BLaER1 (cell line): ENCODE data around the gene UBE2I.

ENCODE experiments used
- H3K27ac ChIP-seq: shearing (Covaris generic); formaldehyde crosslinking; 2 replicates; pipeline ENCODE4 v1.8.1; 2022
- H3K27me3 ChIP-seq: shearing (Covaris generic); formaldehyde crosslinking; 2 replicates; pipeline ENCODE4 v1.8.1; 2022
- H3K36me3 ChIP-seq: shearing (Covaris generic); formaldehyde crosslinking; 2 replicates; pipeline ENCODE4 v1.8.1; 2022
- H3K4me1 ChIP-seq: shearing (Covaris generic); formaldehyde crosslinking; 2 replicates; pipeline ENCODE4 v1.8.1; 2022
- H3K4me2 ChIP-seq: shearing (Covaris generic); formaldehyde crosslinking; 2 replicates; pipeline ENCODE4 v1.8.1; 2022
- H3K4me3 ChIP-seq: shearing (Covaris generic); formaldehyde crosslinking; 2 replicates; pipeline ENCODE4 v1.8.1; 2022
- H3K9ac ChIP-seq: shearing (Covaris generic); formaldehyde crosslinking; 2 replicates; pipeline ENCODE4 v1.8.1; 2022
- H3K9me3 ChIP-seq: shearing (Covaris generic); formaldehyde crosslinking; 2 replicates; pipeline ENCODE4 v1.8.1; 2022
- H4K20me1 ChIP-seq: shearing (Covaris generic); formaldehyde crosslinking; 2 replicates; pipeline ENCODE4 v1.8.1; 2022
- Cebpa-rat ChIP-seq: shearing (Covaris generic); IDR thresholded peaks from 2 replicates; pipeline ENCODE4 v1.8.1; 2022

UBE2I gene

GRCh38 chr16:1366060-1366711, 56.8 kb downstream of the UBE2I start:
- Histone ChIP-seq H3K4me2 (no peak overlapping the region), H3K9me3 (no peaks in the 10 kb centered on the region), H3K27ac (no peak overlapping the region), H3K27me3 (no peaks in the 10 kb centered on the region), H4K20me1 (peaks cover 69% of the 10 kb centered on the region), H3K4me1 (0 out of 2 replicates have a peak, but pooled peaks cover 12% of the 10 kb centered on the region), H3K36me3 (peaks cover 89% of the 10 kb centered on the region), H3K4me3 (no peak overlapping the region), H3K9ac (no peak overlapping the region)
- no peak for TF ChIP-seq Cebpa-rat

GRCh38 chr16:1366712-1367299, 57.4 kb downstream of the UBE2I start:
- Histone ChIP-seq H3K4me1 (0 out of 2 replicates have a peak, but pooled peaks cover 12% of the 10 kb centered on the region), H3K4me2 (no peak overlapping the region), H3K27me3 (no peaks in the 10 kb centered on the region), H4K20me1 (peaks cover 73% of the 10 kb centered on the region), H3K9ac (no peak overlapping the region), H3K4me3 (no peak overlapping the region), H3K27ac (no peak overlapping the region), H3K9me3 (no peaks in the 10 kb centered on the region), H3K36me3 (peaks cover 89% of the 10 kb centered on the region)
- TF ChIP-seq Cebpa-rat, result no peak

GRCh38 chr16:1367486-1368174, 58.2 kb downstream of the UBE2I start:
- H3K9ac ChIP-seq, result no peak overlapping the region
- H3K36me3 ChIP-seq, result peaks cover 89% of the 10 kb centered on the region
- no peak overlapping the region for H3K4me3 ChIP-seq
- no peaks in the 10 kb centered on the region for H3K9me3 ChIP-seq
- peaks cover 73% of the 10 kb centered on the region for H4K20me1 ChIP-seq
- H3K27me3 ChIP-seq, result no peaks in the 10 kb centered on the region
- H3K4me2 ChIP-seq, result no peak overlapping the region
- 0 out of 2 replicates have a peak, but pooled peaks cover 12% of the 10 kb centered on the region for H3K4me1 ChIP-seq
- no peak for TF ChIP-seq Cebpa-rat
- no peak overlapping the region for H3K27ac ChIP-seq

- Histone ChIP-seq H3K9me3 (no peaks in the 10 kb centered on the region), H3K27ac (no peak overlapping the region), H4K20me1 (peaks cover 60% of the 10 kb centered on the region), H3K36me3 (peaks cover 77% of the 10 kb centered on the region), H3K9ac (no peak overlapping the region), H3K4me2 (no peak overlapping the region), H3K27me3 (no peaks in the 10 kb centered on the region), H3K4me3 (no peak overlapping the region), H3K4me1 (0 out of 2 replicates have a peak, but pooled peaks cover 6% of the 10 kb centered on the region)
- TF ChIP-seq Cebpa-rat, result no peak
Observed at GRCh38 chr16:1371054-1371978, 61.9 kb downstream of the UBE2I start.

GRCh38 chr16:1372292-1372950, 63.0 kb downstream of the UBE2I start:
- peaks cover 63% of the 10 kb centered on the region for H4K20me1 ChIP-seq
- TF ChIP-seq Cebpa-rat, result no peak
- H3K4me1 ChIP-seq, result no peaks in the 10 kb centered on the region
- no peaks in the 10 kb centered on the region for H3K27me3 ChIP-seq
- no peak overlapping the region for H3K9ac ChIP-seq
- no peak overlapping the region for H3K4me2 ChIP-seq
- no peak overlapping the region for H3K27ac ChIP-seq
- peaks cover 77% of the 10 kb centered on the region for H3K36me3 ChIP-seq
- no peak overlapping the region for H3K4me3 ChIP-seq
- no peaks in the 10 kb centered on the region for H3K9me3 ChIP-seq

GRCh38 chr16:1374418-1375297, 65.2 kb downstream of the UBE2I start:
- peaks cover 19% of the 10 kb centered on the region for H3K4me1 ChIP-seq
- no peak overlapping the region for H3K4me3 ChIP-seq
- no peak overlapping the region for H3K9ac ChIP-seq
- no peak for TF ChIP-seq Cebpa-rat
- H3K4me2 ChIP-seq, result no peak overlapping the region
- no peak overlapping the region for H3K27ac ChIP-seq
- peaks cover 84% of the 10 kb centered on the region for H4K20me1 ChIP-seq
- no peaks in the 10 kb centered on the region for H3K9me3 ChIP-seq
- no peaks in the 10 kb centered on the region for H3K27me3 ChIP-seq
- peaks cover 75% of the 10 kb centered on the region for H3K36me3 ChIP-seq

- peaks cover 69% of the 10 kb centered on the region for H3K36me3 ChIP-seq
- H3K9me3 ChIP-seq, result no peaks in the 10 kb centered on the region
- no peaks in the 10 kb centered on the region for H3K27me3 ChIP-seq
- H3K9ac ChIP-seq, result no peak overlapping the region
- no peak overlapping the region for H3K27ac ChIP-seq
- H3K4me2 ChIP-seq, result no peak overlapping the region
- no peak overlapping the region for H3K4me3 ChIP-seq
- H4K20me1 ChIP-seq, result peaks cover 85% of the 10 kb centered on the region
- H3K4me1 ChIP-seq, result peaks cover 25% of the 10 kb centered on the region
- no peak for TF ChIP-seq Cebpa-rat
Observed at GRCh38 chr16:1375298-1375640, 65.8 kb downstream of the UBE2I start.

- Histone ChIP-seq H4K20me1 (peaks cover 83% of the 10 kb centered on the region), H3K9ac (no peak overlapping the region), H3K9me3 (no peaks in the 10 kb centered on the region), H3K27me3 (no peaks in the 10 kb centered on the region), H3K4me3 (no peak overlapping the region), H3K27ac (no peak overlapping the region), H3K4me2 (no peak overlapping the region), H3K4me1 (peaks cover 25% of the 10 kb centered on the region), H3K36me3 (peaks cover 66% of the 10 kb centered on the region)
- TF ChIP-seq Cebpa-rat, result no peak
Observed at GRCh38 chr16:1375741-1376410, 66.4 kb downstream of the UBE2I start.
